GM19099 (cell line): ENCODE measurements around the gene DNAJC30.

ENCODE experiments used
- POLR2A ChIP-seq: IDR thresholded peaks from 3 replicates; pipeline ENCODE4 v1.6.1; 2011; ENCODE audit warnings: low read depth; ENCODE audit not compliant: insufficient read length; ENCODE audit errors: extremely low read depth

The DNAJC30 gene

DNA sequence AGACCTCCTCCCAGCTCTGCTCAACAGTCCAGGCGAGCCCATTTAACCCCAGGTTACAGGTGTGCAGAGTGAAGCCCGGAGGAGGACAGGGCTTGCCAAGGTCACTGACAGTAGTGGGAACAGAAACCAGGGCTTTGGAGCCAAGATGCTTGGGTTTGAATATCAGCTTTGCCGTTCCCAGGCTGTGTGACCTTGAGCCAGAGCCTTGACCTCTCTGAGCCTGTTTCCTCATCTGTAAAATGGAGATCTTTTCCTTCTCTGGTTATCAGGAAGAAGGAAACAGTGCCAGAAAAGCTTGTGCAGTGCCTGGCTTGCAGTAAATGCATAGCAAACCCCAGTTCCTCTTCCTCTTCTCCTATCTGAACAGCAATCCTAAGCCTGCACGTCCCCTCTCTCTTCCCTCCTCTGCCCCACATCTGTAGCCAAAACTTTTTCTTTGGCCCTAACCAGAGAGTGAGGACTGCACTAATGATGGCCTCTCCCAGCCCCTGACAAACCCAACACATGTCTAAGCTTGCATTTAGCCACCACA lies 37.5 kb downstream of the DNAJC30 start:
- no peak for TF ChIP-seq POLR2A

DNA sequence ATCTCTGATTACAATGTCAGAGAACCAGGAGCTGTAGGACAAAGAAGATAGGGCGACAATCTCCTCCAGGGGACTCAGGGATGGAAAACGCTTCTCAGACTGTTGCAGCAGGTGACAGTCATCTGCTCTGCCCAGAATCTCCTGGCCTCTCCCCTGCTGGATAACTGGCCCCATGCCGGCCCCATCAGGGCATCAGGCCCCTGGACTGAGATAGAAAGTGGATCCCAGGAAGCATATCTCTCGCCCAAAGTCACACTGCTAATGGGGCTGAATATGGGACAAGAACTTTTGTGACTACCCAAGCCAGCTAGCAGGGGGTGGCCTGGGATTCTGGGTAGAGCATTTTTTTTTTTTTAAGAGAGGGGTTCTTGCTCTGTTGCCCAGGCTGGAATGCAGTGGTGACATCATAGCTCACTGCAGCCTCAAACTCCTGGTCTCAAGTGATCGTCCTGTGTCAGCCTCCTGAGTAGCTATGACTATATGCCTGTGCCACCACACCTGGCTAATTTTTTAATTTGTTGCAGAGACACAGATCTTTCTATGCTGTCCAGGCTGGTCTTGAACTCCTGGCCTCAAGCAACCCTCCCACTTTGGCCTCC lies 38.5 kb downstream of the DNAJC30 start:
- no peak for TF ChIP-seq POLR2A

DNA sequence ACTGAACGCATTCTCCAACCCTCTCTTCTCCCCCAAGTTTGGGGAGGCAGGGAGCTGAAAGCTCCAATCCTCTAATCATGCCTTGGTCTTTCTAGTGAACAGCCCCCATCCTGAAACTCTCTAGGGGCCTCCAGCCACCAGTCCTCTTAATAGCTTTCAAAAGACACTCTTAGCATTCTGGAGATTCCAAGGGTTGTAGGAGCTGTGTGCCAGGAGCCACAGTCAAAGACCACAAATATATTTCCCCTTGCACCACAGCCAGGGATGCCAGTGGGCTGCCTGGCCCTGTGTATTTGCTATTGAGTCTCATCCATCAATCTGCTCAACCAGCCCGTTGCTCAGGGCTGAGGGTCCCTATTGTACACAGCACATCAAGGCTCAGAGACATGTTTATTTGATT lies 40.4 kb downstream of the DNAJC30 start:
- TF ChIP-seq POLR2A: no peak

- no peak for TF ChIP-seq POLR2A
Observed at GRCh38 chr7:73638911-73639310, 44.3 kb downstream of the DNAJC30 start.

DNA sequence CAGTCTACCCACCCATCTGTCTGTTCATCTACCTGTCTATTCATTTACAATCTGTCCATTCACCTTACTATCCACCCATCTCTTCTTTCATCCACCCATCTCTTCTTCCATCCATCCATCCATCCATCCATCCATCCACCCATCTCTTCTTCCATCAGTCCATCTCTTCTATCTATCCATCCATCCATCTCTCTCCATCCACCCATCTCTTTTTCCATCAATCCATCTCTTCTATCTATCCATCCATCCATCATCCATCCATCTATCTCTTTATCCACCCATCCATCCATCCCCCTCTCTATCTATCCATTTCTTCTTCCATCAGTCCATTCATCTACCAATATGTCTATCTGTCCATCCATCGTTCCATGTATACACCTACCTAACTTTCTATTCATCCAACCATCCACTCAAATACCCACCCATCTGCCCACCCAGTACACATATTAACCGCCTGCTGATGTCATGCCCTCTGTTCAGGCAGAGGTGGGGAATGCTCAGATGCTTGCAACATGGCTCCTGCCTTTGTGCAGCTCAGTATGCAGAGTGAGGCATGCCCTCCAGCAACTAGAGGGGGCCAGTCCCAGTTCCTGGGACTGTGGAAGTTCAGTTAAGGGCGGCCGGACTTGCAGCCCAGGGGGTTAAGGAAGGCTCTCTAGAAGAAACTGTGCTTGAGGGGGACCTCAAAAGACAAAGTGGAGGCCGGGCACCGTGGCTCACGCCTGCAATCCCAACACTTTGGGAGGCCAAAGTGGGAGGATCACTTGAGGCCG lies 47.6 kb downstream of the DNAJC30 start:
- no peak for TF ChIP-seq POLR2A

DNA sequence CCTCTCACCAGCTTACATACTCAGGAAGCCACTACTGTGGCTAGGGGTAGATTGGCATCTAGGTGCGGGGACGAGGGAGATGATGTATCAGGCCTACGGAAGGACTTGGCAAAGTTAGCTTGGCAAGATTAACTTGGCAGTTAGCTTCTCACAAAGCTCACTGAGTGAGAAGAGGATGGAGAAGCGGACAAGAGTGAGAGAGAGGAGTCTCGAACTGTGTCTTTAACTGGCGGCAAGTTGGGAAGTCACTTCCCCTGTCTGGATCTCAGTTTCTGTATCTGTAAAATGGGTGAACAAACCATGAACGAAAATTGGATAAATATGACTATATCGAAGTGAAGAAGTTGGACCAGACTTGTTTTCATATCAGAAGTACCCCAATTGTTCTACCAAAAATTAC lies 49.4 kb downstream of the DNAJC30 start:
- TF ChIP-seq POLR2A: no peak

GRCh38 chr7:73633323-73633722 lies 49.9 kb downstream of the DNAJC30 start:
- TF ChIP-seq POLR2A: no peak

GRCh38 chr7:73631558-73631957 lies 51.7 kb downstream of the DNAJC30 start:
- no peak for TF ChIP-seq POLR2A
